GM12892 (cell line): Measurements from ENCODE around the gene TSGA10.
"Not testable (repeated sequence)": the region's sequence is repeated elsewhere in the genome, so short reads cannot be mapped to it uniquely, and the experiment has no call there.

Experiments
- DNase-seq: peaks from one replicate; pipeline ENCODE4 v3.0.0; 2011; ENCODE audit not compliant: insufficient read length
- FAIRE-seq: peaks from 2 replicates; lab custom pipeline; 2011; peaks lifted over from hg19 to GRCh38; lab: Jason Lieb, UNC
- POLR2A ChIP-seq: IDR thresholded peaks from 2 replicates; pipeline ENCODE4 v1.6.1; 2011; ENCODE audit warnings: low read depth, low read length, control low read depth
- POLR2AphosphoS5 ChIP-seq: IDR thresholded peaks from 2 replicates; pipeline ENCODE4 v1.6.1; 2011; ENCODE audit warnings: low read depth, low read length, control low read depth
- TAF1 ChIP-seq: IDR thresholded peaks from 2 replicates; pipeline ENCODE4 v1.6.1; 2011; ENCODE audit warnings: low read depth, mild to moderate bottlenecking, control low read depth, low read length, borderline replicate concordance

Gene TSGA10

DNA sequence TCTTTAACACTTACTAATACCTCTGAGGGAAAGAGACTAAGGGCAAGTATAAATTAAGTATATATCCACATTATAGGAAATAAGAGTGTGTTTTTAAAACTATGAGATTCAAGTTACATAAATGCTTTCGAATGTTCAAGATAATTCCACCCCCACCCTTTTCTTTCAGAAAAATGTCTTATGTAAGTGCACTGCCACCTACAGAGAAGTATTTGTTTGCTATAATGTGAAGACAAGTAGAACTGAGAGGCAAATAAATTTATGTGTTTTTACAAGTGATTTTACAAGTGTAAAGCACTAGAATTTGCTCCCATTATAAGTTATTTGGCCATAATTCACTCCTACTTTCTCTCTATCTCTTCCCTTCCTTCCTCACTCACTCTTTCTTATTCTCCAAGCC is 118.8 kb downstream of the TSGA10 start:
- FAIRE-seq = no peak
- no peak for TF ChIP-seq POLR2AphosphoS5
- no peak for TF ChIP-seq POLR2A
- no peak for TF ChIP-seq TAF1
- no peak for DNase-seq

DNA sequence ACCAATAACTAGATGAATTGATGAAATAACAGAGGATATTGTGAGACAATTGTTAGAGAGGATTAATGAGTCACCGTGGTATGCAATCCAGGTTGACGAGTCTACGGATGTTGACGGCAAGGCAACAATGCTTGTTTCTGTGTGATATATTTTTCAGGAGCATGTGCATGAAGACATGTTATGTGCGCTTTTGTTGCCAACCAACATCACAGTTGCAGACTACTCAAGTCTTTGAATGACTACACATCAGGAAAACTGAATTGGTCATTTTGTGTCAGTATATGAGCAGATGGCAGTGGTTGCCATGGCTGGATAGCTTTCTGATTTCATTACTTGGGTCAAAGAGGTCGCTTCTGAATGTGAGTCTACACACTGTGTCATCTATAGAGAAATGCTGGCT is 122.0 kb downstream of the TSGA10 start:
- FAIRE-seq (no peak), DNase-seq (no peak)
- TF ChIP-seq POLR2A (no peak), POLR2AphosphoS5 (no peak), TAF1 (no peak)

- no peak for TF ChIP-seq POLR2A
- TF ChIP-seq TAF1 = no peak
- TF ChIP-seq POLR2AphosphoS5 = no peak
- DNase-seq (no peak), FAIRE-seq (no peak)
Measured at GRCh38 chr2:99032001-99032400, 122.7 kb downstream of the TSGA10 start.

DNA sequence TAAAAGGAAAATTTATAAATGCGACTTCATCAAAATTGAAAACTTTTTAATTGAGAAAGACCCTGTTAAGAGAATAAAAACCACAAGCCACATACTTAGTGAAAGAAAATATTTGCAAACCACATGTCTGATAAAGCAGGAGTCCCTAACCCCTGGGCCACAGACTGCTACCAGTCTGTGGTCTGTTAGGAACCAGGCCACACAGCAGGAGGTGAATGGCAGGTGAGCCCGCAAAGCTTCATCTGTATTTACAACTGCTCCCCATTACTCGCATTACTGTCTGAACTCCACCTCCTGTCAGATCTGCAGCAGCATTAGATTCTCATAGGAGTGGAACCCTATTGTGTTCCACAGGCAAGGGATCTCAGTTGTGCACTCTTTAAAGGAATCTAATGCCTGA is 123.3 kb downstream of the TSGA10 start:
- DNase-seq (no peak), FAIRE-seq (no peak)
- TF ChIP-seq TAF1 (no peak), POLR2A (no peak), POLR2AphosphoS5 (no peak)

GRCh38 chr2:99028558-99028957 is 126.2 kb downstream of the TSGA10 start:
- TF ChIP-seq TAF1 (no peak), POLR2A (no peak), POLR2AphosphoS5 (no peak)
- FAIRE-seq = no peak
- no peak for DNase-seq

DNA sequence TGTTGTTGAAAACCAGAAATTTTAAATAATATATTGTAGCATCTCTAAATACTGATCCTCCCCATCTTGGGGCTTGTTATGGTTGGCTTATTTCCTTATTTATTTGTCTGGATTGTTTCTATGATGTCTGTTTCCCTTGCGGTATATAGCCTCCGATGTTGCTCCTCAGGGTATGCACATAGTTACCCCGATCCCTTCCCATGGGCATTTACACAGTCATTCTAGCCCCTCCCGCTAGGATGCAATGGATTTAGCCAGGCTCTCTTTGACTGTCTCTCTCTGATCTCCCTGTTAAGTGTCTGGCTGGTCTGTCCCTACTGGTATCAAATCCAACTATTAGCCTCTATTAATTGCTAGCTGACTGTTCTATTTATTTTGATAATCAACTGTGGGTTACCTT is 126.9 kb downstream of the TSGA10 start:
- FAIRE-seq (no peak), DNase-seq (no peak)
- TF ChIP-seq POLR2A (no peak), TAF1 (no peak), POLR2AphosphoS5 (no peak)

DNA sequence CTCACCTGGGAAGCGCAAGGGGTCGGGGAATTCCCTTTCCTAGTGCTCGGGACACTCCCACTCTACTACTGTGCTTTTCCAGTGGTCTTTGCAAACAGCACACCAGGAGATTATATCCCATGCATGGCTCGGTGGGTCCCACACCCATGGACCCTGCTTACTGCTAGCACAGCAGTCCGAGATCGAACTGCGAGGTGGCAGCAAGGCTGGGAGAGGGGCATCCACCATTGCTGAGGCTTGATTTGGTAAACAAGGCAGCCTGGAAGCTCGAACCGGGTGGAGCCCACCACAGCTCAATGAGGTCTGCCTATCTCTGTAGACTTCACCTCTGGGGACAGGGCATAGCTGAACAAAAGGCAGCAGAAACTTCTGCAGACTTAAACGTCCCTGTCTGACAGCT is 154.0 kb downstream of the TSGA10 start:
- TF ChIP-seq POLR2A (no peak), TAF1 (no peak), POLR2AphosphoS5 (no peak)
- FAIRE-seq (no peak), DNase-seq (no peak)

GRCh38 chr2:98988695-98989094 is 166.0 kb downstream of the TSGA10 start:
- not testable (repeated sequence) for FAIRE-seq, DNase-seq

GRCh38 chr2:98985905-98986666 is 168.7 kb downstream of the TSGA10 start:
- no peak for DNase-seq
- FAIRE-seq = no peak

DNA sequence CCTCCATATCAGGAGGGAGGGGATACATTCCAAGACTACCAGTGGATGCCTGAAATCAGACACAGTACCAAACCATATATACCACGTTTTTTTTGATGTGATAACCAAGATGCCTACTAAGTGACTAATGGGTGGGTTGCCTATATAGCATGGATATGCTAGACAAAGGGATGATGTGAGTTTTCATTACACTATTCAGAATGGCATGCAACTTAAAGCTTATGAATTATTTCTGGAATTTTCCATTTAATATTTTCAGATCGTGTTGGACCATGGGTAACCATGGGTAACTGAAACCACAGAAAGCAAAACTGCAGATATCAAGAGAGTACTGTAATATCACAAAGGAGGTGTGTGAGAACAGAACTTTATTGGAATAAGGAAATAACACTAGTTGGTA is 179.1 kb downstream of the TSGA10 start:
- FAIRE-seq (no peak), DNase-seq (no peak)
- TF ChIP-seq POLR2A (no peak), TAF1 (no peak), POLR2AphosphoS5 (no peak)

More at GRCh38 chr2:98985905-98986666, 168.7 kb downstream of the TSGA10 start:
- TF ChIP-seq POLR2A (no peak), TAF1 (no peak), POLR2AphosphoS5 (no peak)

DNA sequence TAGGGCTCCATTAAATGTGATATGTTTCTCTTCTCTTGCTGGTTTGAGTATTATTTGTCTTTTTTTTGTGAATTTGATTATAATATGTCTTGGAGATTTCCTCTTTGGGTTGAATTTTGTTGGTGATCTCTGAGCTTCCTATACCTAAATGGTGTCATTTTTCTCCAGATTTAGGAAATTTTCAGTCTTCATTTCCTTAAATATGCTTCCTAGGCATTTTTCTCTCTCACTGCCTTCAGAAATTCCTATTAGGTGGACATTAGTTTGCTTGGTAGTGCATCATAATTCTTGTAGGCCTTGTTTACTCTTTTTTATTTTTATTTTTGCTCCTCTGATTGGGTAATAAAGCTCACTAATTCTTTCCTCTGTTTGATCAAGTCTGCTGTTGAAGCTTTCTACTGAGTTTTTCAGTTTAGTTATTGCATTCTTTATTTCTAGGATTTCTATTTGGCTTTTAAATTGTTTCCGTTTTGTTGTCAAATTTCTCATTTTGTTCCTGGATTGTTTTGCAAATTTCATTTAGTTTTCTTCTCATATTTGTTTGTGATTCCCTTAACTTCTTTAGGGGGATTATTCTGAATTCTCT is 182.1 kb downstream of the TSGA10 start:
- FAIRE-seq (no peak), DNase-seq (no peak)
- no peak for TF ChIP-seq POLR2AphosphoS5
- TF ChIP-seq POLR2A = no peak
- no peak for TF ChIP-seq TAF1
